GM19328 (cell line): ENCODE measurements around the gene RABGGTA.
"Not testable (repeated sequence)": the region's sequence is repeated elsewhere in the genome, so short reads cannot be mapped to it uniquely, and the experiment has no call there.

Source experiments
- ATAC-seq: cut with Tn5 transposase; IDR thresholded peaks from one replicate; pipeline ENCODE4 v1.9.1; 2021; ENCODE audit warnings: mild to moderate bottlenecking, moderate library complexity; ENCODE audit not compliant: unreplicated experiment

RABGGTA gene

DNA sequence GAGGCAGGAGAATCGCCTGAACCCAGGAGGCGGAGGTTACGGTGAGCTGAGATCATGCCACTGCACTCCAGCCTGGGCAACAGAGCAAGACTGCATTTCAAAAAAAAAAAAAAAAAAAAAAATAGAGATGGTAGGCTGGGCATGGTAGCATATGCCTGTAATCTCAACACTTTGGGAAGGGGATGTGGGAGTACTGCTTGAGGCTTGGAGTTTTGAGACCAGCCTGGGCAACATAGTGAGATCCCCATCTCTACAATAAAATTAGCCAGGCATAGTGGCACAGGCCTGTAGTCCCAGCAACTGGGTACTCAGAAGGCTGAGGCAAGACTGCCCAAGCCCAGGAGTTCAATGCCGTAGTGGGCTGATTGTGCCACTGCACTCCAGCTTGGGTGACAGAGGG, 48.4 kb downstream of the RABGGTA start:
- ATAC-seq: not testable (repeated sequence)

- no peak for ATAC-seq
These were observed 51.9 kb downstream of the RABGGTA start for GRCh38 chr14:24219521-24219920.

- no peak for ATAC-seq
These were observed 52.3 kb downstream of the RABGGTA start for GRCh38 chr14:24219080-24219479.

- not testable (repeated sequence) for ATAC-seq
These were observed 54.5 kb downstream of the RABGGTA start for GRCh38 chr14:24216876-24217275.

GRCh38 chr14:24216345-24216699, 55.1 kb downstream of the RABGGTA start:
- ATAC-seq: no peak
